GM12873 (cell line): Measurements from ENCODE around the gene PHYH.

Experiments used
- TF ChIP-seq, protein P1 (sequence below): IDR thresholded peaks from 2 replicates; pipeline ENCODE4 v1.5.1; 2012; ENCODE audit warnings: low read depth, mild to moderate bottlenecking, moderate library complexity, low read length, control low read depth; ENCODE audit not compliant: insufficient read depth; ENCODE audit errors: missing control alignments

PHYH gene

DNA sequence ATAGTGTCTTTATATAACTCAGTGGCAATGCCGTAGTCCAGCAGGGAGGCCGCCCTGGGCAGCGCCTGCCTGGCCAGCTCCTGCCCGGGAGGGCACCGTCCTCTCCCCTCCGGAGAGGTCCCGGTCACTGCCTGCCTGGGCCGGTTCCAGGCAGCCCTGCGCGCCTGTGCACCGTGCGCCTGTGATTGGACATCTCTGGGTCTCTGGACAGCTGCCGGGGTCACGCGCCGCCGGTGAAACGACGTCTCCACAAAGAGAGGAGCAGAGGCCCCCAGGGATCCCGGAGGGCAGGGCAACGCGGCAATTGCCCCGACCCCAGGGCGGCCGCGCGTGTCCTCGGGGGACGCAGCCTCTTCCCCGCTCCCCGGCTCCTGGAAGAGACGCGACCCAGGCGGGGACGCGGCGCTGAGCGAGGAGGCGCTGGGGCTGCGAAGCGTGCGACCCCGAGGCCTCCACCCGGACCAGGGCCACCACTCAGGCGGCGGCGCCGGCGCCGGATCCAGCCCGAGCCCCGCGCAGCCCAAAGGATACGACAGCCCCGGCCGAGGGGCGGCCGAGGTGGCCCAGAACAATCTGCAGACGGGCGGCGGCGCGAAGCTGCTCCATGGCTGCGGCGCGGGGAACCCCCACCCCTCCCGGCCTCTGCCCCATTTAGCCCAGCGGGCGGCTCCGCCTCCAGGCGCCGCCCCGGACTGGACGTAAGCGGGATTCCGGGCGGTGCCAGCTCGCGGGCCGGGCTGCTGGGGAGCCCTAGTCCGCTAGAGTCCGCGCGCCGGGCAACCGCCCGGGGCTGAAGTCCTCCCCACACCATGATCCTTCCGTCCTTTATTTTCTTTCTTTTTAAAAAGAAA, at the start of gene PHYH:
TSS of gene PHYH (minus strand) at position 628 of the 851 bp plus-strand sequence. CDS start at position 606, 22 bp downstream.
- TF ChIP-seq, protein P1, sequence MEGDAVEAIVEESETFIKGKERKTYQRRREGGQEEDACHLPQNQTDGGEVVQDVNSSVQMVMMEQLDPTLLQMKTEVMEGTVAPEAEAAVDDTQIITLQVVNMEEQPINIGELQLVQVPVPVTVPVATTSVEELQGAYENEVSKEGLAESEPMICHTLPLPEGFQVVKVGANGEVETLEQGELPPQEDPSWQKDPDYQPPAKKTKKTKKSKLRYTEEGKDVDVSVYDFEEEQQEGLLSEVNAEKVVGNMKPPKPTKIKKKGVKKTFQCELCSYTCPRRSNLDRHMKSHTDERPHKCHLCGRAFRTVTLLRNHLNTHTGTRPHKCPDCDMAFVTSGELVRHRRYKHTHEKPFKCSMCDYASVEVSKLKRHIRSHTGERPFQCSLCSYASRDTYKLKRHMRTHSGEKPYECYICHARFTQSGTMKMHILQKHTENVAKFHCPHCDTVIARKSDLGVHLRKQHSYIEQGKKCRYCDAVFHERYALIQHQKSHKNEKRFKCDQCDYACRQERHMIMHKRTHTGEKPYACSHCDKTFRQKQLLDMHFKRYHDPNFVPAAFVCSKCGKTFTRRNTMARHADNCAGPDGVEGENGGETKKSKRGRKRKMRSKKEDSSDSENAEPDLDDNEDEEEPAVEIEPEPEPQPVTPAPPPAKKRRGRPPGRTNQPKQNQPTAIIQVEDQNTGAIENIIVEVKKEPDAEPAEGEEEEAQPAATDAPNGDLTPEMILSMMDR: no peak

DNA sequence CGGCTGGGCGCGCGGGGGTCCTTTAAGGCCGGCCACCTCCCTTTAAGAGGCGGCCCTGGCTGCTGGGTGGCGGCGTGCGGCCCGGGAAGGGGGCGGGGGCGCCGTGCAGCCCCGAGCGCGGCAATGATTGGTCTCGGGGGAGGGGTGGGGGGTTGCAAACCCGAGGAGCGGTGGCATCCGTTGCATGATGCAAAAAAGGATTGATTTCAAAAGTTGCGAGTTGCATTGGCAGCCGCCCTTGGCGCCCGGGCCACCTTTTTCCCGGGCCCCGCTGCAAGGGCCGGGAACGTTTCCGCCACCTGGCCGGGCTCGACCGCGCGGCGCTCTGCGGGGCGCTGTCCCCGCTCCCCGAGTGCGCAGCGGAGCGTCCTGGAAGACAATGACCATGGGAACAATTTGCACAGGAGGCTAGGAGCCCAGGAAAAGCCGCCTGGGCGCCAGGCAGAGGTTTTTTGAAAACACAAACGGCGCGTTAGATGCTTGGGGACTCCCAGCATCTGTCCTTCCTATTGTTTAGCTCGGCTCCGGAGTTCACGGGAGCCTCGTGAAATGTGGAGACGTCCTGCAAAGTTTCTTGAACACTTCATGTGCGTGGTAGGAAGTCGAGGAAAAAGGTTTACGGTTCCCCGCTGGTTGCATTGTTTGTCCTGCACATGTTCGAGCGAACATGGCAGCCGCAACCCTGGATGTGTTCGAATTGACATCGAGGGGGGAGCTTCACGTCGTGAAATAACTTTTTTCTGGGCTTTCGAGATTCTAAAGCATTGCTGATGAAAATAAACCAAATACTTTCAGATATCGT, 48.6 kb upstream of the PHYH start, which contains the start of gene SEPHS1:
TSS of gene SEPHS1 (minus strand) at position 78 of the 802 bp plus-strand sequence. CDS start 3,343 bp downstream, outside the sequence.
- TF ChIP-seq, protein P1: no peak

DNA sequence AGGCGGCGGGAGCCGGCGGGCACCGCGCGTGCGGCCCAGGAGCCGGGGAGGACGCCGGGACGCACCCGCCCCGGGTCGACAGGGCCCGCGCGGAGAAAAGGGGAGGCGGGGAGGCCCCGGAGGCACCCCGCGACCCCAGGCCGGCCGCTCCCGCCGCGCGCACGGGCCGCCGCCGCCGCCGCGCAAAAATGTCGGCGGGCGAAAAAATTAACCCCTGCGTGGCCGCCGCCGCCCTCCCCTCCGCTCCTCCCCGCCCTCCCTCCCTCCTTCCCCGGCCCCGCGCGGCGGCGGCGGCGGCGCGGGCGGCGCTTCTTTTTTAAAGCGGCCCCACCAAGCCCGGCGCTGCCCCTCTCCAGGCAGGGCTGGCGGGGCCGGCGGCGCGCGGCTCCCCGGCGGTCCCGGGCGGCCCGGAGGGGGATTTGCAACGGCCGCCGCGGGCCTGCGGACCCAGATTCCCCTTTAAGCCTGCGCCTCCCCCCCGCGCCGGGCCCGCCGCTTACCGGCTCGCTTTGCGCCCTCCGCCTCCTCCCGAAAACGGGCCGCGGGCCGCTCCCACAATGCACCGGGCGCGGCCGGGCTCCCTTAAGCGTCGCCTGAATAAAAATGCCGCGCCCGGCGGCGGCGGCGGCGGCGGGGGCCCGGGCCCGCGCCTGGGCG, 47.8 kb upstream of the PHYH start:
- TF ChIP-seq, protein P1: no peak

DNA sequence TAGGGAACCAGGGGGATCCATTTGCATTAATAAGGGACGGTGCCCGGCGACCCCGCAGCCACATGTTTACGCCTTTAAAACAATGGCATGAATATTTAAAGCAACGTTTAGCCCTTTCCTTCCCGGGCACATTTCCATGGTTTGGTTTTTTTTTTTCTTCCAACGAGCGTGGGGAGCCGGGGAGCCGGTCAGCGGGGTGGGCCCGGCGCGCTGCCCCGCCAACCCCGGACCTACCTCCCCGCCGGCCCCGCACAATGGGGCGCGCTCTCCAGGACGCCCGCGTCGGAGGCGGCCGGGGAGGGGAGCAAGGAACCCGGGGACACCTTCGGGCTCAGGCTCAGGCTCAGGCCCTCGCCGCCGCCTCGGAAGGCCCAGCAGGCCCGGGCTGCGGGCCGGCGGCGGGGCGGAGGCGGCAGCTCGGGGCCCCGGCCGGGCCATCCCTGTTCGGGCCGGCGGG, 47.2 kb upstream of the PHYH start:
- TF ChIP-seq, protein P1: no peak

DNA sequence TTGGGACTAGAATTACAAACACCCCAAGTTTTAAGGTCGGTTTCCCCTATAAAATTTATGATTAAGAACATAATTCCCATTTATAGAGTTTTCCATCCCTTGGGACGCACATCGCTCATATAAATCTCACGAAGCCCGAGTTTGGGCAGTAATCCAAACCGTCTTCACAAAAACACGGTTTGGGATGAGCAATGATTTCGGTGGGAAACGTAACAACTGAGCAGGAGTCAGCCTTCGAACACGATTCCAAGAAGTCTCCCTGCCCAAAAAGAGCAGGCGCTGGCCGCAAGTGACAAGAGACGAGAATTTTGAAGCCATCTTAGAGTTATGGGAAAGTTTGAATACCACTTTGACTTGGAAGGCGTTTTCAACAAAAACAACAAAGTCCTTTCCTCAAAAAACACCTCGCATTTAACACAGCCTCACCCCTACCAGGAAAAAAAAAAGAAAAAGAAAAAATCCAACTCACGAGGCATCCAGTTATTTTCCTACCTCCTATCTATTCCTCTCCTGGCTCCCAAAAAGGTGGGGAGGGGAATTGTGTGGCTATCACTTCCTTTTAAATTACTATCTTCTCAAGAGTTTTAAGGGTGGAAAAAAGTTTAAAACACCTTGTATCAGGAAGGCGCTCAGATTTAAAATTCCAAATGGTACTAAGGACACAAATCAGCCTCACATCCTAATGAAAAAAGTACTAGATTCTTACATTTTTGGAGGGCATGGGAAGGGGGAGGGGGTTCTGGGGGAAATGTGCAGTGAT, 46.6 kb upstream of the PHYH start:
- TF ChIP-seq, protein P1: no peak

DNA sequence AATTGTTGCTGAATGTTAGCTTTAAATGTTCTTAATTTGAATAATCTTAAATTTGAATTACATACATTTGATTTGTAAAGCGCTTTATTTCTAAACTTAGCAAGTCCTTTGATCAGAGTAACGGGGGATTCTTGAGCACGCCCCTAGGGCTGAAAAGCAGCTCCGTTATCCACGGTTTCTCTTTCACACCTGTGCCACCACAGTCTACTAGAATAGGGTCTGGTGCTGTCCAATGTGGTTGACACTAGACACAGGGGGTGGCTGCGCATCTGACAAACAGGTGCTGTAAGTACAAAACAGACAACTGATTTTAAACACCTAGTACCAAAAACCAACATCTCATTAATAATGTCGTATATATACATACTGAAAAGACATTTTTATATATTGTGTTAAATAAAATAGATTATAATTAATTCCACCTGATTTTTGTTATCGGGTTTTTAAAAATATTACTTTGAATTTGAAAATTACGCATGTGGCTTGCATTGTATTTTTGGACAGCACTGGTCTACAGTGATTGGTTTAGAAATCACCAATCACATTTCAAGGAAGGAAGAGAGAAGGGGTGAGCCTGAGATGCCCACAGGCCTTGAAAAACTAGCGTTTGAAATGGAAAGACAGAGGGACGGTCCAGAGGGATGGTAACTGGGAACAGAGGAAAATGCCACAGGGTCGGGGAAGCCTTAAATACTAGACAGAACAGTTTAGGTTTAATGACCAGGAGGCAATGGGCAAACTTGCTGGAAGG, 40.9 kb upstream of the PHYH start:
- TF ChIP-seq, protein P1: no peak
